MM.1S (cell line): ENCODE results near the gene MTCH1.
A peak's percentile ranks its signal among the peaks of the same experiment; 100 is the strongest.

Experiments
- DNase-seq: peaks from one replicate; pipeline ENCODE4 v3.0.0-alpha.2; 2015
- H2AFZ ChIP-seq: fragments of 300-600 bp; sonication (generic); 2 replicates; pipeline ENCODE4 v1.6.0; 2016; ENCODE audit warnings: antibody characterized with exemption, low read length
- H3F3A ChIP-seq: fragments of 300-600 bp; sonication (generic); 2 replicates; pipeline ENCODE4 v1.6.1; 2016; ENCODE audit warnings: mild to moderate bottlenecking, antibody characterized with exemption, low read length, moderate library complexity, mixed read lengths; ENCODE audit not compliant: insufficient read depth
- H3K27ac ChIP-seq: fragments of 300-600 bp; sonication (generic); 2 replicates; pipeline ENCODE4 v1.5.1; 2016; ENCODE audit warnings: mild to moderate bottlenecking, low read length
- H3K27me3 ChIP-seq: fragments of 300-600 bp; sonication (generic); replicated peaks from 2 replicates; pipeline ENCODE4 v1.6.0; 2016; ENCODE audit warnings: low read length; ENCODE audit not compliant: insufficient read depth
- H3K36me3 ChIP-seq: fragments of 300-600 bp; sonication (generic); replicated peaks from 2 replicates; pipeline ENCODE4 v1.6.1; 2016; ENCODE audit warnings: mild to moderate bottlenecking, low read length, mixed read lengths; ENCODE audit not compliant: insufficient read depth
- H3K4me1 ChIP-seq: fragments of 300-600 bp; sonication (generic); 2 replicates; pipeline ENCODE4 v1.6.1; 2016; ENCODE audit warnings: low read length, mixed read lengths
- H3K4me2 ChIP-seq: fragments of 300-600 bp; sonication (generic); 2 replicates; pipeline ENCODE4 v1.6.0; 2016; ENCODE audit warnings: low read depth, low read length
- H3K4me3 ChIP-seq: fragments of 300-600 bp; sonication (generic); 2 replicates; pipeline ENCODE4 v1.5.1; 2016; ENCODE audit warnings: low read length, mixed read lengths
- H3K79me2 ChIP-seq: fragments of 300-600 bp; sonication (generic); 2 replicates; pipeline ENCODE4 v1.6.1; 2016; ENCODE audit warnings: mixed run types, low read length, mixed read lengths
- H3K9ac ChIP-seq: fragments of 300-600 bp; sonication (generic); 2 replicates; pipeline ENCODE4 v1.6.1; 2016; ENCODE audit warnings: low read length, mixed read lengths
- H3K9me2 ChIP-seq: fragments of 300-600 bp; sonication (generic); replicated peaks from 2 replicates; pipeline ENCODE4 v1.6.1; 2016; ENCODE audit warnings: mild to moderate bottlenecking, low read length, mixed read lengths; ENCODE audit not compliant: insufficient read depth
- H3K9me3 ChIP-seq: fragments of 300-600 bp; sonication (generic); replicated peaks from 2 replicates; pipeline ENCODE4 v1.6.1; 2016; ENCODE audit warnings: mild to moderate bottlenecking, low read length, mixed read lengths; ENCODE audit not compliant: insufficient read depth
- H4K20me1 ChIP-seq: fragments of 300-600 bp; sonication (generic); 2 replicates; pipeline ENCODE4 v1.6.1; 2016; ENCODE audit warnings: mild to moderate bottlenecking, low read length, moderate library complexity, mixed read lengths; ENCODE audit not compliant: insufficient read depth
- CTCF ChIP-seq: fragments of 300-600 bp; sonication (generic); IDR thresholded peaks from 2 replicates; pipeline ENCODE4 v1.5.1; 2016; ENCODE audit warnings: antibody characterized with exemption, low read length, mixed read lengths
- EZH2 ChIP-seq: fragments of 300-600 bp; sonication (generic); optimal IDR thresholded peaks from 2 replicates; pipeline ENCODE3; 2017; ENCODE audit warnings: low read depth, mild to moderate bottlenecking, antibody characterized with exemption, low read length, mixed read lengths
- EZH2phosphoT487 ChIP-seq: fragments of 300-600 bp; sonication (generic); IDR thresholded peaks from 2 replicates; pipeline ENCODE4 v1.6.1; 2018; ENCODE audit warnings: antibody characterized with exemption, low read length

MTCH1 gene

GRCh38 chr6:37004044-37004980, 18.3 kb upstream of the MTCH1 start:
- no peaks in the 10 kb centered on the region for H3K9me2 ChIP-seq
- H3F3A ChIP-seq: 0 out of 2 replicates have a peak, but pooled peaks cover 5% of the 10 kb centered on the region
- TF ChIP-seq EZH2phosphoT487: no peak
- no peak for TF ChIP-seq CTCF
- TF ChIP-seq EZH2: no peak
- no peak overlapping the region for H3K9ac ChIP-seq
- no peaks in the 10 kb centered on the region for H3K79me2 ChIP-seq
- peaks cover 32% of the 10 kb centered on the region for H3K4me1 ChIP-seq
- no peak overlapping the region for H2AFZ ChIP-seq
- H3K4me3 ChIP-seq: no peak overlapping the region
- DNase-seq: no peak
- H3K4me2 ChIP-seq: peak overlapping the region; percentile 25; the same call in 1 of the 2 replicates
- H3K27me3 ChIP-seq: no peaks in the 10 kb centered on the region
- H3K9me3 ChIP-seq: no peaks in the 10 kb centered on the region
- no peaks in the 10 kb centered on the region for H4K20me1 ChIP-seq
- no peak overlapping the region for H3K27ac ChIP-seq
- H3K36me3 ChIP-seq: no peaks in the 10 kb centered on the region

GRCh38 chr6:36999751-37000125, 13.7 kb upstream of the MTCH1 start:
- Histone ChIP-seq H3K4me1 (peaks cover 7% of the 10 kb centered on the region), H3K9me2 (no peaks in the 10 kb centered on the region), H3K36me3 (no peaks in the 10 kb centered on the region), H3K9me3 (no peaks in the 10 kb centered on the region), H3K79me2 (no peaks in the 10 kb centered on the region), H4K20me1 (no peaks in the 10 kb centered on the region), H2AFZ (no peak overlapping the region), H3F3A (no peaks in the 10 kb centered on the region), H3K4me2 (no peak overlapping the region), H3K4me3 (no peak overlapping the region), H3K27ac (no peak overlapping the region), H3K9ac (no peak overlapping the region), H3K27me3 (no peaks in the 10 kb centered on the region)
- TF ChIP-seq EZH2phosphoT487 (no peak), CTCF (no peak), EZH2 (no peak)
- no peak for DNase-seq

GRCh38 chr6:36999061-36999750, 13.2 kb upstream of the MTCH1 start:
- H4K20me1 ChIP-seq: no peaks in the 10 kb centered on the region
- no peaks in the 10 kb centered on the region for H3K79me2 ChIP-seq
- no peak overlapping the region for H2AFZ ChIP-seq
- no peaks in the 10 kb centered on the region for H3K27me3 ChIP-seq
- TF ChIP-seq EZH2 (no peak), EZH2phosphoT487 (no peak), CTCF (no peak)
- H3K9me2 ChIP-seq: no peaks in the 10 kb centered on the region
- H3K27ac ChIP-seq: no peak overlapping the region
- no peak overlapping the region for H3K4me2 ChIP-seq
- peaks cover 3% of the 10 kb centered on the region for H3K4me1 ChIP-seq
- no peak overlapping the region for H3K4me3 ChIP-seq
- no peak for DNase-seq
- H3K36me3 ChIP-seq: no peaks in the 10 kb centered on the region
- H3K9me3 ChIP-seq: no peaks in the 10 kb centered on the region
- no peaks in the 10 kb centered on the region for H3F3A ChIP-seq
- no peak overlapping the region for H3K9ac ChIP-seq
